Astrocyte of the cerebellum (primary cell): Measurements from ENCODE around the gene RTN4IP1.

ENCODE experiments used
- DNase-seq: peaks from one replicate; pipeline ENCODE4 v3.0.0-alpha.2; 2011; ENCODE audit warnings: low read depth
- H3K4me3 ChIP-seq: 2 replicates; pipeline ENCODE4 v1.5.1; 2011; ENCODE audit warnings: mild to moderate bottlenecking, low read depth, low read length, moderate library complexity
- in situ Hi-C: cut with HindIII; loops from 2 replicates; pipeline ENCODE4 v1.10.0; 2017; ENCODE audit warnings: low sequenced_read_pairs
- TF ChIP-seq, protein P1 (sequence below): IDR thresholded peaks from 2 replicates; pipeline ENCODE4 v1.5.1; 2012; ENCODE audit warnings: low read length, low read depth, moderate library complexity, mild to moderate bottlenecking; ENCODE audit errors: missing control alignments

Gene RTN4IP1

DNA sequence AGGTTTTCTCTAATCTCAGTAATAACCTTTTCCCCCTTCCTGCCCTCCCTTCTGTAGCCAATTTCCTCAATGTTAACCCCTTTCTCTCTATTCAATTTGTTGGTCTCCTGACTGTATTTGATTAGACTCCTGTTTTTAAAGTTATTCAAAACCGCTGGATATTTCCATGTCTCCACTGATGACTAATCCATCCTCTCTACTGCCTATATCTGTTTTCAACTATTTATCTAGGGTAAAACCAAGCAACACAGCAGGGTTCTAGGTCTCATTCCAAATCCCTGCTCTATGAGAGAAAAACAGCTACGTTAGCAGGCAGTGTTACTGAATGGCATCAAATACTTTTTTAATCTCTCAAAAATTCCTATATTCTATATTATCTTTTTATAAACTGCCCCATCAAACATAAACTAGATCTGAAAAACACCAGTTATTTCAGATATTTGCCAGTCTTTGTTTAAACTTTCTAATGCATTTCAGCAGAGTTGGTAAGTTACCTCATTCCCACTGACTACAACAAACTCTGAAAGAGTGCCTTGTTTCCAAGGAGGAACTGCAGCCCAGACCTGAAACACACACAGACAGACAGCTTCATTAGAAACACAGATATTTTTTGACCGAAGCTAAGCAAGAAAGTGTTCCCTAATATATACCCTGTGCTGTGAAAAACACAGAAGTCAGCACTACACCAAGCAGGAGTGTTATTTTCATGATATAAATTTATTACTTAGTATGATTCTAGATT lies 8.2 kb downstream of the RTN4IP1 start:
- H3K4me3 ChIP-seq: no peak overlapping the region
- peak; percentile 91 for DNase-seq
- in situ Hi-C loops: no loop called here
- TF ChIP-seq, protein P1, sequence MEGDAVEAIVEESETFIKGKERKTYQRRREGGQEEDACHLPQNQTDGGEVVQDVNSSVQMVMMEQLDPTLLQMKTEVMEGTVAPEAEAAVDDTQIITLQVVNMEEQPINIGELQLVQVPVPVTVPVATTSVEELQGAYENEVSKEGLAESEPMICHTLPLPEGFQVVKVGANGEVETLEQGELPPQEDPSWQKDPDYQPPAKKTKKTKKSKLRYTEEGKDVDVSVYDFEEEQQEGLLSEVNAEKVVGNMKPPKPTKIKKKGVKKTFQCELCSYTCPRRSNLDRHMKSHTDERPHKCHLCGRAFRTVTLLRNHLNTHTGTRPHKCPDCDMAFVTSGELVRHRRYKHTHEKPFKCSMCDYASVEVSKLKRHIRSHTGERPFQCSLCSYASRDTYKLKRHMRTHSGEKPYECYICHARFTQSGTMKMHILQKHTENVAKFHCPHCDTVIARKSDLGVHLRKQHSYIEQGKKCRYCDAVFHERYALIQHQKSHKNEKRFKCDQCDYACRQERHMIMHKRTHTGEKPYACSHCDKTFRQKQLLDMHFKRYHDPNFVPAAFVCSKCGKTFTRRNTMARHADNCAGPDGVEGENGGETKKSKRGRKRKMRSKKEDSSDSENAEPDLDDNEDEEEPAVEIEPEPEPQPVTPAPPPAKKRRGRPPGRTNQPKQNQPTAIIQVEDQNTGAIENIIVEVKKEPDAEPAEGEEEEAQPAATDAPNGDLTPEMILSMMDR: no peak

DNA sequence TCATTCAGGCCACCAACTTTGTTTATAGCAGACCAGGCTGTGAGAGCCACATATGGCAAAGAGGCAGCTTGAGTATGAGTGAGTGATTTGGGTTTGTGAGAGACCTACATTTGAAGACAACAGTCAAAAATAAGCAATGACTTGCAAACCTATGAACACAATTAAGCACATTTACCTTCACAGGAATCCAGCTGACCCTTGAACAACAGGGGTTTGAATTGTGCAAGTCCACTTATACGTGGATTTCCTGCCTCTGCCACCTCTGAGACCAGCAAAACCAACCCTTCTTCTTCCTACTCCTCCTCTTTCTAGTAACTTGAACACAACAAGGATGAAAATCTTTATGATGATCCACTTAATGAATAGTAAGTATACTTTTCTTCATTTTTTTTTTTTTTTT lies 10.1 kb downstream of the RTN4IP1 start:
- DNase-seq: no peak
- TF ChIP-seq, protein P1: no peak
- H3K4me3 ChIP-seq: no peak overlapping the region
- in situ Hi-C loops: no loop called here

DNA sequence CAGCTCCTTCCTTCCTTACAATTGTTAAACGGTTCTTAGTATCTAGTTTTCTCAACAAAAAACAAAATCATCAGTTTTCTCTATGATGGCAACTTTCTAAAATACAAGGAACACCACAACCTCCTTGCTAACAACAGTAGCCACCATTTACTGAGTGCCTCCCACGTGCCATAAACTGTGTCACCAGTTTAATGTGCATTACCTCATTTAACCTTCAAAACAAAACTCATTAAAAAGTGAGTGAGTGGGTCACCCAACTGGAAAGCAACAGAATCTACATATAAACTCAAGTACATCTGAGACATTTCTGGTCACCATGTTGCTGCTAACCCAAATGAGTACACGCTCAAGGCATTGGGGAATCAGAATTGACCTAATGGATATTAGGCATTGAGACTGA lies 11.0 kb downstream of the RTN4IP1 start:
- TF ChIP-seq, protein P1: no peak
- in situ Hi-C loops: no loop called here
- no peak overlapping the region for H3K4me3 ChIP-seq
- DNase-seq: no peak

DNA sequence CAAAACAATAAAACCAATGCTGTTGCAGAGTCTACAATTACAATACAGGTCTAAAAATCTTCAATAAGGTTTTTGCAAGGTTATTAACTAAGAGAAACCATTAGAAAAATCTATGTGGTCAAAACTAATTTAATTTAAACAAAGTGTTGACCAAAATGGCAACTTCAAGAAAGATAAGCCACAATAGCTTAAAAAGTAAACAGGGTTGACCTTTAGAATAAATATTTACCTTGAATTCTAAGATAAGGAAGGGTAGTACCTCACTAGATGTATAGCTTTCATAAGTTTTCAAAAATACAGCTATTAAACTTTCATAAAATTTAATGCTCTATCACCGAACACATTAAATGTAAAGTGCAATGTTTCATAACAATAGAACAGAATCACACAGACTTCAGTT lies 11.4 kb downstream of the RTN4IP1 start:
- TF ChIP-seq, protein P1: no peak
- DNase-seq: no peak
- in situ Hi-C loops: no loop called here
- no peak overlapping the region for H3K4me3 ChIP-seq

DNA sequence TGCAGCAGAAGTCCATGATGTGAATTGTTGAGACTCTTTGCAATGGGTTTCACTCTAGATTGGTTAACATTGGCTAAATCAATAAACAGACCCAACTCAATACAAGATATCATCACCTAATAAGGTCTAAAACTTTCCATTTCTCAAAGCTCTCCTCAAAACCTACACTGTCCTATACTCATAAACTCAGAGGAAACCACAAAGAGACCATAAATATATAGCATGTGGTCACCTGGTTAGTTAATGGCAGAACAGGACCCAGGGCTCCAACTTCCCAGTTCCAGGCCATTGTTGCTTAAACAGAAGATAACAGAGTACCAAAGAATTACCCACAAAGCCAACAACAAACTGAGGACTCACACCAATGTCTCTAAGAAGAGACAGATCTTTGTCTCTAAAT lies 12.0 kb downstream of the RTN4IP1 start:
- no peak overlapping the region for H3K4me3 ChIP-seq
- in situ Hi-C loops: no loop called here
- TF ChIP-seq, protein P1: no peak
- DNase-seq: no peak

DNA sequence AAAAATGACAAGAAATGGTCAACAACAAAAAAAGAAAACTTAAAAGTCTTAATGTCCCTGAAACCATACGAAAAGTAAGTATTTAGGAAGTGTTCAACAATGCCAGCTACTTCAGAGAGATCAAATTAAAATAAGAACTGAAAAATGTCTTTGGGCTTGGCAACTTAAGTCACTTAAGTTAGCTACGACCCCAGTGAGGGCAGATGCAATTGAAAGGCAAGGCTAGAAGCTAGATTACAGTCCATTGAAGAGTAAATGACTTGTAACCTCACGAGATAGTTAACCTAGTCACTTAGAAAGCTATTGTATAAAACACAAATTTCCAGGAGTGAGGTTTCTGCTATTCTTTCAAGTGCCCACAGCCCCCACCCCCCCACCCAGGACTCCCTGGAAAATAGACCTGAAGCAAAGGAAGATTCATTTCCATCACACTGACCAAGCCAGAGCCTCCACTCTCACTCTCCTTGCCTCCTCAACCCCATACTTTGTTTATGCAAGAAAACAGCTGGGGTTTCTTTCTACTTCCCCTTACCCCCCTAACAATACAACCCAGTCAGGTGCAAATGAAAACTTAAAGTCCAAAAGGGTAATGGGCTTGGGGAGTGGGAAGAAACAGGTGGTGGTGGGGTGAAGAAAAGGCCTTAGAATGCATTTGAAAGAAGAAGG lies 14.6 kb downstream of the RTN4IP1 start:
- TF ChIP-seq, protein P1: no peak
- no peak overlapping the region for H3K4me3 ChIP-seq
- no peak for DNase-seq
- in situ Hi-C loops: no loop called here
